Measurements from ENCODE around the gene C17orf78.
"Not testable (repeated sequence)": the region's sequence is repeated elsewhere in the genome, so short reads cannot be mapped to it uniquely, and the experiment has no call there.

C17orf78 gene

GRCh38 chr17:37438141-37438540 lies 62.4 kb downstream of the C17orf78 start:
- no peak for DNase-seq (ENCODE audit: low read depth)

DNA sequence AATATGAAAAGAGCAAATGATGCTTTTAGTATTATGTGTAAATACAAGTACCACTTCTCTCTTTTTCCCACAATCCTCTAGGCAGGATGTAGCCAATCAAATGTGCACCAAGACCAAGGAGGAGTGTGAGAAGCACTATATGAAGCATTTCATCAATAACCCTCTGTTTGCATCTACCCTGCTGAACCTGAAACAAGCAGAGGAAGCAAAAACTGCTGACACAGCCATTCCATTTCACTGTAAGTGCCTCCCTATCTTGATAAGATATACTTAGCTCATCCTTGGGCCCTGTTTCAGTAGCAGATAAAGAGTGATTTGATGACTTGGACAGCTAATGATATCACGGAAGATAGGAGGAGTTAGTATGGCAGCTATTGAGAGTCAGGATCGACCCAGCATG lies 64.6 kb downstream of the C17orf78 start:
- no peak for DNase-seq (ENCODE audit: low read depth)

- DNase-seq (ENCODE audit: low read depth), result not testable (repeated sequence)
Observed at GRCh38 chr17:37441369-37442014, 65.7 kb downstream of the C17orf78 start.
